HG02642 (cell line): ENCODE measurements around the gene CDC37.
"Not testable (repeated sequence)": the region's sequence is repeated elsewhere in the genome, so short reads cannot be mapped to it uniquely, and the experiment has no call there.

Source experiments
- ATAC-seq: cut with Tn5 transposase; IDR thresholded peaks from one replicate; pipeline ENCODE4 v1.9.1; 2021; ENCODE audit warnings: mild to moderate bottlenecking; ENCODE audit not compliant: unreplicated experiment, poor library complexity

The CDC37 gene

GRCh38 chr19:10398819-10399218 is 4.5 kb downstream of the CDC37 start:
- ATAC-seq: no peak

DNA sequence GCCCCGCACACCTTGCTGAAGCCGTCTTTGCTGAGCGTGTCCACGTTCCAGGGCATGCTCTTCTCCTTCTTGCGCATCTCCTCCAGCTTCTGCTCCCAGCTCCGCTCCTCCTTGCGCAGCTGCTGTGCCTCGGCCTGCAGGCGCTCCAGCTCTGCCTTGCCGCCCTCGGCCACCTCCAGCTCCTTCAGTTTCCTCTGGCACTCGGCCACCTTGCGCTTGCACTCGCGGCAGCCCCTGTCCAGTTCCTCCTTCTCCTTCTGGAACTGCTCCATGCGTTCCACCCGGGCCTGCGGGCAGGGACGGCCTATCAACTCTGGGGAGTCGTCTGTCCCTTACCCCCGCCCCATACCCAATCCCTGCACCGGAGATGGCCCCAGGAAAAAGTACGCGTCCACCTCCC is 7.4 kb downstream of the CDC37 start:
- ATAC-seq: no peak

GRCh38 chr19:10395436-10395835 is 7.9 kb downstream of the CDC37 start:
- no peak for ATAC-seq

DNA sequence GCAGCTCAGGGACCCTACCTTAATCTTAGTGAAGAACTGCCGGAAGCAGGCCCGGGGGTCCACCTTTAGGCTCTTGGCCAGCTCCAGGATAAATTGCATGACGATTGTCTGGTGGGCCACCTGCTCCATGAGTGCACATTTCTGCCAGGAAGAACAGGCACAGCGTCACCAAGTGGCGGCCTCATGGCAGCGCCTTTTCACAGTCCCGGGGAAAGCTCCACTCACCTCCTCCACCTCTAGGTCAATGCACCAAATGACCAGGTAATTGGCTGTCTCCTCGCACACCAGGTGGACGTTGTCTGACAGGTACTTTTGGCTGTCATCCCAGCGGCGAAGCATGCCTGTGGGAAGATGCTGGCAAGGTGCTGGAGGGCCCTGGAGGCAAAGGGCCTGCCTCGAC is 8.3 kb downstream of the CDC37 start:
- ATAC-seq: no peak

DNA sequence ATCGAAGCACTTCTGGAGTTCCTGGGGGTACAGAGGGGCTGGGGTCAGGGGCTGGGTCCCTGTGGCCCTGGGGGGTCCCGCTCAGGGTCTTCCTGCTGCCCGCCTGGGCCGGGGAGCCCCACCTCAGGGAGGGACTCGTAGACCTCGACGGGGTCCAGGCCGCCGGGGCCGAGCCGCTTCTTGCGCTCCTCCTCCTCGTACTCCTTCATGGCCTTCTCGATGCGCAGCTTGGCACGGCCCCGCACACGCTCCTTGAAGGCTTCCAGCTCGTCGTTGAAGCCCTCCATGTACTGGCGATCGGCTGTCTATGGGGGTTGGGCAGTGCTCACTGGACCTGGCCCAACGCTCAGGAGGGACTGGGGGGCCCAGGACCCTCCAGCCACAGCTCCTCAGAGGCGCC is 10.2 kb downstream of the CDC37 start:
- ATAC-seq: no peak

GRCh38 chr19:10392120-10392519 is 11.2 kb downstream of the CDC37 start:
- no peak for ATAC-seq

DNA sequence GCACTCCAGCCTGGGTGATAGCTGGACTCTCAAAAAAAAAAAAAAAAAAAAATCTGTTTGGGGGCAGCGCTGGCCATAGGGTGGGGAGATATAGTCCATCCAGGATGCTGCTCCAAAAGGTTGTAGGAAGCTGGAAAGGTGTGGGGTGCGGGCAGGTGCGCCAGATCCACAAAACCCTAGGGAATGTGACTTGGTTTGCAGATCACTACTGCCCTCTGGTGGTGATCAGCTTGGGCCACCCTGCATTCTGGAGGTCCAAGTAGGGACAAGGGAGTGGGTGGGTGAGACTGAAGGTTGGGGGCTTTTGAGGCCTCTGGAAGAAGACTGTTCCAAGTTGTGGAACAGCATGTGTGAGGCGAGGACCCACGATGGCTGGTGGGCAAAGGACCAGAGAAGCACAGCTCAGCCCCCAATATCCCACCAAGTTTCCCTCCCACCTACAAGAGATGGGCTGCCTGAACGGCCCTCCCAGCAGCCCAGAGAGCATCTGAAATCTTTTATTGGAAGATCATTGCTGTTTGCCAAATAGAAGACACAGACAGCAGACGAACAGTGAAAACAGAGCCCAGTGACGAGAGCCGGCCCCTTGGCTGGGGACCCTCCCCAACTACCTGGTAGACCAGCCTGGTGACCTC is 12.6 kb downstream of the CDC37 start:
- ATAC-seq: no peak

DNA sequence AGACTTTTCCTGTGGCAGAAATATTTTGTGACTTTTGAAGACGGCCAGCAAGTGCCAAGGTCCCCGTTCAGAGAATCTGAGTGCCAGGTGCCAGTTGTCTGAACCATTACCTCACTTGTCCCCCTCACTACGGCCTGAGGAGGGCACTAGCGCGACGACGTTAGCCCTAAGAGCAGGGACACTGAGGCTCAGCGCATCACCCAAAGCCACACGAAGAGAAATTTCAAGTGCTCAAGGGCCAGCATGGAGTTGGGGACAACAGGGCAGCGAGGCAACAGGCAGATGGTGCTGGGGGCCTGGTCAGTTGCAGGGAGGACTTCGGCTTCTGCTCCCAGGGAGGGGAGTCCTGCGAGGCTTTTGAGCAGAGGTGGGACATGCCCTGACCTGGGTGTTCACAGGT is 13.5 kb downstream of the CDC37 start:
- no peak for ATAC-seq

GRCh38 chr19:10388957-10389356 is 14.4 kb downstream of the CDC37 start:
- no peak for ATAC-seq

DNA sequence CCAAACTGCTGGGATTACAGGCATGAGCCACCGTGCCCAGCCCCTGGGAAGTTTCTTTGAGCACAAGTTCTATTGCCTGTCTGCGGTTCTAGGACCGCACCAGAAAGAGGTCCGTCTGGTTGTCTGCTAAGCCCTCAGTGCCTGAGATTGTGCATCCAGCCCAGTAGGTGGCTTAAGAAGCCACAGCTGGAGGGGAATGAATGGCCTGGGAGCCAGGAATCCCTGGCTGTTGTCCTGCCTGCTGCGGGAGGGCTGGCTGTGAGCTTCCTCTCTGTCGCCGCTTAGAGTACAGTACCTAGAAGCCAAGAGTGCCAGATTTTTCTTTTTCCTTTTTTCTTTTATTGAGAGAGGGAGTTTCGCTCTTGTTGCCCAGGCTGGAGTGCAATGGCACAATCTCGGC is 18.8 kb downstream of the CDC37 start:
- ATAC-seq: no peak

- ATAC-seq: not testable (repeated sequence)
These were observed 20.2 kb downstream of the CDC37 start for GRCh38 chr19:10383223-10383499.

DNA sequence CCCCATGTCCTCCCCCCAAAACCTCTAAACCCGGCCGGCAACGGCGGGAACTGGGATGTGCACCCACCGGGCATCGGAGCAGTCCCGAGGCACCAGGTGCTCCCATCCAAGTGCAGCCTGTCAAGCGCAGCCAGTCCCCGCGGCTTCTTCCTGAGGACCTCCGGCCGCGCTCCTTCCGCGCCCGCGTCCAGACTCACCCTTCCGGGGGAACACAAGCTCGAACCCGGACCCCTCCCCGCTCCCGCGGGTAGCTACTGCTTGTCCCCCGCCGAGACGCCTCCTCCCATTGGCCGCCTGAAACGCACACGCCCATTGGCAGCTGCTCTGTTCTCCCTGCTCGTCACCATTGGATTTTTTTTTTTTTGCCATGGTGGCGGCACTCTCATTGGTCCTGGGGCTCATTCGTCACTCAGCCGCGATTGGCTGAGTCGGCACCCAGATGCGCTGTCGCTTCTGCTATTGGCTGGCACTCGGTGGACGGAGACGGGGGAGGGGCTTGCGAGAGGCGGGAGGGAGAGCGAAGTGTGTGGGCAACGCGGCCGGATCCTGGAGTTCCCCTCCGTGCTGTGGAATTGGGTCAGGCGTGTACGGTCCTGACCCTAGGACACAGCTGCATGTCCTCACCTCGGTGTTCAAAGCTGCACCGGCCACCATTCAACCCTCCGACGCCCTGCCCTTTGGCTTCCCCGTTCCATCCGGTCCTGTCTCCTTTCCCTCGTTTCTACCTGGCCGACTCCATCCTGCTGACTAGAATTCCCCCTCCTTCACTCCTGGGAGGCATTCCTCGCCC is 22.8 kb downstream of the CDC37 start, which contains the start of gene TYK2:
Gene TYK2 (minus strand): TSS at position 260 of the 790 bp plus-strand sequence. CDS start 2,166 bp downstream, outside the sequence.
- ATAC-seq: peak; percentile 95

- ATAC-seq: no peak
These were observed 23.4 kb downstream of the CDC37 start for GRCh38 chr19:10379880-10380312.

DNA sequence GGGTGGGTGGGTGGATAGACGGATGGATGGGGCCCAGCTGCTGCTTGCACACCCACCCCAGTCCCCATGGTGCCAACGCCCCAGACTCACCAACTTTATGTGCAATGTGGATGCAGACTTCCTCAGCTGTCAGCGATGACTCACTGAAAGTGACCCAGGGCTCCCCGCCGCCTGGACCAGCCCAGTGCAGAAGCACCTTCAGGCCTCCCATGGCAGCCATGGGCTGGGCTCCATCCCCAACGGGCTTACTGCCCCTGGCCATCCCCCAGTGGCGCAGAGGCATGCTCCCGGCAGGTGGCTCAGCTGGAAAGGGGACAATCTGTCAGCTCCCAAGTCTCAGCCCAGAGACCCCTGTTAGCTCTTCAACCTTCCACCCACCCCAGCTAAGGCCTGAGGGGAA is 25.2 kb downstream of the CDC37 start:
- no peak for ATAC-seq

- not testable (repeated sequence) for ATAC-seq
These were observed 26.2 kb downstream of the CDC37 start for GRCh38 chr19:10377140-10377640.

GRCh38 chr19:10374931-10375330 is 28.4 kb downstream of the CDC37 start:
- ATAC-seq: no peak

- ATAC-seq: no peak
These were observed 30.7 kb downstream of the CDC37 start for GRCh38 chr19:10372690-10373089.

DNA sequence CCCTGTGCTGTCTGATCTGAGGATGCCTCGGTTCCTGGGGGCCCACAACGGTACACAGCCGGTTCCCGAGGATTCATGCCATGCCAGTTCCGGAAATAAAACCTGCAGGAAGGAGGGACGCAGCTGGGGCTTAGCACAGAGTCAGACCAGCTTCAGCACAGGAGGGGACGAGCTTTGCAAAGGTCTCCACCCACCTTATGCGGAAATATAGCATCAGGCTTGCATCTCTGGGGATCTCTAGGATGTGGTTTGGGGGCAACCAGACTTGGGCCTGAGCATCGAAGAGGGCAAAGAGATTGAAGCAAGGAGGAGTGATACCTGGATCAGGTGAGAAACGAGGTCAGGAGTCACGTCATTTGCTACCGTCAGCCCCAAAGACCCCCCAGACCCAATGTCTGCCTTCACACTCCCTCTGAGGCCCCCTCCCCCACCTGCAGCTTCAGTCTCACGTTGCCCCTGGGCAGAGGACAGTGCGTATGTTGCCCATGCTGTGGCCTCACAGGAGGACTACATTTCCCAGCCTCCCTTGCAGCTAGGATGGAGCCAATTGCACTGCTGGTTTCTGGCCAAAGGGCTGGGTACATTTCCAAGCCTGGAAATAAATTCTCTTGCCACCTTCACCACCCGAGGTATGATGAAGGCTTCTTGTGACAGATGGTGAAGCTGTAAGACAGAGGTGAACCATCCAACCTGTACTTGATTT is 35.1 kb downstream of the CDC37 start:
- ATAC-seq: no peak

GRCh38 chr19:10366950-10367512 is 36.3 kb downstream of the CDC37 start:
- ATAC-seq: not testable (repeated sequence)

GRCh38 chr19:10365518-10365917 is 37.8 kb downstream of the CDC37 start:
- no peak for ATAC-seq

DNA sequence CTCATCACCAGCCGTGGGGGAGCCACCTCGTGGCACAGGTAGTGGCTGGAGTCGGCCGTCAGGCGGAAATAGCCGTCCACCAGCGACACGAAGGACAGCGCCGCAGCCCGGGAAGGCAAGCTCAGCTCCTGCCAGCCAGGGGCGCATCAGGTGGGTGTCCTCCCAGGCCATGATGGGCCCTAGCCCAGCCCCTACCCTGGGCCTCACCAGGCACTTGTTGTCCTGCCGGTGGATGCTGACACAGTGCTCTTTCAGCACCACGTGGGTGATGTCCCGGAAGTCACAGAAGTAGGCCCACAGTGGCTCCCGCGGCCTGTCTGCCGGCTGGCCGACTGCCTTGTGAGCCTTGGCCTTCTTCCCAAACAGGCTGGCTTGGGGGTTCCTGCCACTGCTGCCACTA is 38.7 kb downstream of the CDC37 start:
- no peak for ATAC-seq
